HEK293T (cell line): ENCODE data around the gene ZFP36.

Source experiments
- CTCF ChIA-PET: fragments of 350-600 bp; formaldehyde crosslinking; extraction: SDS; loops from one replicate; lab custom pipeline; 2021; ENCODE audit warnings: antibody characterized with exemption, inconsistent platforms; lab: Yijun Ruan, JAX
- POLR2A ChIA-PET: fragments of 350-600 bp; formaldehyde crosslinking; extraction: SDS; loops from one replicate; lab custom pipeline; 2020; ENCODE audit warnings: antibody characterized with exemption, inconsistent platforms; lab: Yijun Ruan, JAX
- DNase-seq: peaks from one replicate; pipeline ENCODE4 v3.0.0; 2012; ENCODE audit warnings: mixed read lengths; ENCODE audit errors: extremely low spot score
- ARNT ChIP-seq: fragments of 450-650 bp; IDR thresholded peaks from 2 replicates; pipeline ENCODE4 v1.6.1; 2017; ENCODE audit warnings: mild to moderate bottlenecking
- BHLHE40 ChIP-seq: fragments of 450-650 bp; IDR thresholded peaks from 2 replicates; pipeline ENCODE4 v1.6.1; 2016; ENCODE audit warnings: mild to moderate bottlenecking, moderate library complexity, borderline replicate concordance
- CTBP1 ChIP-seq: fragments of 450-650 bp; IDR thresholded peaks from 2 replicates; pipeline ENCODE4 v1.6.1; 2016; ENCODE audit warnings: borderline replicate concordance
- ELF4 ChIP-seq: fragments of 450-650 bp; IDR thresholded peaks from 2 replicates; pipeline ENCODE4 v1.6.1; 2017; ENCODE audit warnings: antibody characterized with exemption
- FOXA1 ChIP-seq: fragments of 450-650 bp; IDR thresholded peaks from 2 replicates; pipeline ENCODE4 v1.6.1; 2016; ENCODE audit warnings: mild to moderate bottlenecking
- FOXK2 ChIP-seq: fragments of 450-650 bp; IDR thresholded peaks from 2 replicates; pipeline ENCODE4 v1.6.1; 2016; ENCODE audit warnings: mild to moderate bottlenecking
- FOXM1 ChIP-seq: fragments of 450-650 bp; IDR thresholded peaks from 2 replicates; pipeline ENCODE4 v1.6.1; 2017; ENCODE audit warnings: mild to moderate bottlenecking, borderline replicate concordance
- HDGF ChIP-seq: fragments of 450-650 bp; IDR thresholded peaks from 2 replicates; pipeline ENCODE4 v1.6.1; 2017; ENCODE audit warnings: antibody characterized with exemption, borderline replicate concordance
- L3MBTL2 ChIP-seq: fragments of 450-650 bp; conservative IDR thresholded peaks from 2 replicates; pipeline ENCODE4 v1.6.1; 2016; ENCODE audit warnings: mild to moderate bottlenecking
- LEF1 ChIP-seq: fragments of 450-650 bp; IDR thresholded peaks from 2 replicates; pipeline ENCODE4 v1.6.1; 2017; ENCODE audit warnings: mild to moderate bottlenecking, borderline replicate concordance
- NFRKB ChIP-seq: fragments of 450-650 bp; IDR thresholded peaks from 2 replicates; pipeline ENCODE4 v1.6.1; 2016; ENCODE audit warnings: mild to moderate bottlenecking, moderate library complexity
- PKNOX1 ChIP-seq: fragments of 450-650 bp; IDR thresholded peaks from 2 replicates; pipeline ENCODE4 v1.6.1; 2016
- SP1 ChIP-seq: fragments of 450-650 bp; IDR thresholded peaks from 2 replicates; pipeline ENCODE4 v1.6.1; 2017
- SUZ12 ChIP-seq: fragments of 450-650 bp; IDR thresholded peaks from 2 replicates; pipeline ENCODE4 v1.6.1; 2016; ENCODE audit warnings: mild to moderate bottlenecking
- TARDBP ChIP-seq: fragments of 450-650 bp; IDR thresholded peaks from 2 replicates; pipeline ENCODE4 v1.6.1; 2016
- ZNF384 ChIP-seq: fragments of 450-650 bp; IDR thresholded peaks from 2 replicates; pipeline ENCODE4 v1.6.1; 2016

ZFP36 gene

GRCh38 chr19:39401549-39402345 is 4.9 kb upstream of the ZFP36 start:
- TF ChIP-seq HDGF (no peak), LEF1 (no peak), FOXK2 (no peak), FOXM1 (no peak), ARNT (no peak), PKNOX1 (no peak), SP1 (no peak), CTBP1 (no peak), BHLHE40 (no peak), ELF4 (no peak), ZNF384 (no peak), L3MBTL2 (no peak), TARDBP (no peak), NFRKB (no peak), SUZ12 (no peak), FOXA1 (no peak)
- CTCF ChIA-PET: interaction anchor here (0.7 to 1.1 kb wide), 2 partner anchors 10 to 39 kb away, joined by 3 to 5 read pairs; partner anchors contain the start of gene PLEKHG2
- no peak for DNase-seq
- POLR2A ChIA-PET: interaction anchor here (0.6 to 10.0 kb wide), 4 partner anchors 10 to 34 kb away, joined by 3 to 54 read pairs (median 4); partner anchors contain the start of genes MED29, PAF1 and RPS16

GRCh38 chr19:39402346-39403300 is 4.0 kb upstream of the ZFP36 start:
- ChIA-PET POLR2A (interaction anchor here (0.6 to 10.0 kb wide), 3 partner anchors 9 to 33 kb away, joined by 3 to 54 read pairs (median 4); partner anchors contain the start of genes MED29, PAF1 and RPS16), CTCF (no interaction called here)
- no peak for TF ChIP-seq FOXM1
- TF ChIP-seq FOXA1: no peak
- TF ChIP-seq ZNF384: no peak
- no peak for TF ChIP-seq LEF1
- TF ChIP-seq ARNT: no peak
- peak; percentile 36; the same call in 1 of the 2 replicates for TF ChIP-seq ELF4
- no peak for TF ChIP-seq SP1
- 0 out of 2 replicates have a peak, but pooled peaks have one; percentile 40 for TF ChIP-seq HDGF
- no peak for TF ChIP-seq TARDBP
- TF ChIP-seq FOXK2: no peak
- no peak for TF ChIP-seq CTBP1
- no peak for TF ChIP-seq PKNOX1
- no peak for TF ChIP-seq BHLHE40
- TF ChIP-seq NFRKB: no peak
- TF ChIP-seq L3MBTL2: peak; percentile 90
- TF ChIP-seq SUZ12: no peak

DNA sequence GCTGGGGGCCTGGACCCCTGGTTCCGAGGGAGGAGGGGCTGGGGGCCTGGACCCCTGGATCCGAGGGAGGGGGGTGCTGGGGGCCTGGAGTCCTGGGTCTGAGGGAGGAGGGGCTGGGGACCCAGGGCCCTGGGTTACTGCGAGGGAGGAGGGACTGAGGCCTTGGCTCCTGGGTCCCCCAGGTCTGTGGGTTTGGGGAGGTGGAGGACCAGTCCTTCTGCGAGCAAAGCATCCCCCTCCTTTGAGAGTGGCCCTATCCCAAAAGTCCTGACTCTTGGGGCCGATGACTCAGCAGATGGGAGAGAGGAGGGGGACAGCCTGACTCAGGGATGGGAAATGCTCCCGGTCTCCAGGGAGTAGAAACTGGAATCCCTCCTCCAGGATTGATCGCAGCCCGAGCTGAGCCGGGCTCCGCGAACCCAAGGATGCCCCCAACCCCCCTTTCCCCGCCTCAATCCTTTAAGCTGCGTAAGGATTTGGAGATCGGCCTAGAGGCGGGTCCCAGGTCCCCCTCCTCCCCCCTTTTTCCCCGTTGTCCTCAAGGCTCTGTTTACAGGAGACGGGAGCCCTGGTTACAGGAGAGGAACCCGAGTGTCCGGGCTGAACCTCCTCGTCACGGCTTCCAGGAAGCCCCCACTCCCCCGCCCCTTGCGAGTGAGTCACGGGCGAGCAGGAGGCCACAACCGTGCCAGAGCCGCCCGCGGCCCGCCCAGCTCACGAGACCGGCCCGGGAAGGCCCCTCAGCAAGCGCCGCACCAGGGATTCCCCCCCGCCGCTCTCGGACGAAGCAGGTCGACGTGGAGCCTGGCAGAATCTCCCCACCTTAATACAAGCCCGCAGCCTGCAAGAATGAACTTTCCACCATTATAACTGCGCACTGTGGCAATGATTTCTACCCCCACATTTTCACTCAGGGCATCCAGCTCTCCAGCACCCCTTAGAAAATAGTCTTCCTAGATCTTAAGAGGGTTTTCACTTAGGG is 3.0 kb upstream of the ZFP36 start:
- POLR2A ChIA-PET: interaction anchor here (1.7 to 10.0 kb wide), 2 partner anchors 13 to 32 kb away, joined by 10 to 54 read pairs; partner anchors contain the start of genes MED29, PAF1 and RPS16
- DNase-seq: no peak
- CTCF ChIA-PET: interaction anchor here (0.6 kb wide), 1 partner anchor 427 kb away, joined by 3 read pairs; no protein-coding TSS in a partner anchor
- TF ChIP-seq SUZ12: no peak
- TF ChIP-seq PKNOX1: no peak
- no peak for TF ChIP-seq ARNT
- no peak for TF ChIP-seq SP1
- TF ChIP-seq FOXA1: no peak
- no peak for TF ChIP-seq ZNF384
- no peak for TF ChIP-seq ELF4
- TF ChIP-seq HDGF: no peak
- no peak for TF ChIP-seq L3MBTL2
- no peak for TF ChIP-seq FOXM1
- TF ChIP-seq LEF1: no peak
- no peak for TF ChIP-seq FOXK2
- no peak for TF ChIP-seq NFRKB
- TF ChIP-seq BHLHE40: no peak
- no peak for TF ChIP-seq TARDBP
- no peak for TF ChIP-seq CTBP1

More at GRCh38 chr19:39402346-39403300, 4.0 kb upstream of the ZFP36 start:
- no peak for DNase-seq

DNA sequence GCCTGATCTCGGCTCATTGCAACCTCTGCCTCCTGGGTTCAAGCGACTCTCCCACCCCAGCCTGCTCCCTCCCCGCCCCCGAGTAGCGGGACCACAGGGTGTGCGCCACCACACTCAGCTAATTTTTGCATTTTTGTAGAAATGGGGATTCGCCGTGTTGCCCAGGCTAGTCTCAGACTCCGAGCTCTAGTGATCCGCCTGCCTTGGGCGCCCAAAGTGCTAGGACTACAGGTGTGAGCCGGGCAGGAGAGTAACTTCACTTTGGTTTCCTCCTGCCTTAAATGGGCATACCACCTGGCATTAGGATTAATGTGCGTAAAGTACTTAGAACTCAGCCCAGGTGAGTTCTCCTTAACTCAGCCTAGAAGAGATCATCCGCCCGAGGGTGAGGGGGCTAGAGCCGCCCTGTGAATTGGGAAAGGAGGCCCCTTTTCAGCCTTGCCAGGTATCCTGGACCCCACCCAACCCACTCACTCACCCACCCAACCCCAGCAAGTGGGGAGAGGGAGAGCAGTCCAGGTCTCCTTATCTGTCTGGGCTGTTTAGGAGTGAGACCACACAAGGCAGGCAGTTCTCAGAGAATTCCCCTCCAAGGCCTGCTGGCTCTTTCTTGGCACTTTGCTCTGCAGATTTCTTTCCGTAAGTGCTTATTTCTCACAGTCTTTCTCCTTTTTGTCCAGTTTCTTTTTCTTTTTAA is 1.2 kb upstream of the ZFP36 start:
- ChIA-PET CTCF (no interaction called here), POLR2A (interaction anchor here (0.6 to 10.0 kb wide), 2 partner anchors 30 to 169 kb away, joined by 4 to 54 read pairs; partner anchors contain the start of gene RPS16)
- no peak for DNase-seq
- TF ChIP-seq FOXK2: no peak
- no peak for TF ChIP-seq ELF4
- TF ChIP-seq ZNF384: no peak
- TF ChIP-seq HDGF: no peak
- no peak for TF ChIP-seq NFRKB
